H9 (cell line): Measurements from ENCODE around the gene ALOX5. TPM values are rescaled to one million over a fixed set of nuclear protein-coding genes. Genes with fewer than 3 reads are reported as not detected.

Source experiments
- DNase-seq: peaks from one replicate; pipeline ENCODE4 v3.0.0-alpha.2; 2017
- H2AFZ ChIP-seq: one replicate; pipeline ENCODE4 v1.6.1; 2013; ENCODE audit warnings: mild to moderate bottlenecking, low read length, control low read depth, moderate library complexity
- H2AK5ac ChIP-seq: 2 replicates; pipeline ENCODE4 v1.6.1; 2013; ENCODE audit warnings: low read length, control low read depth, mixed read lengths; ENCODE audit not compliant: insufficient read length
- H2BK120ac ChIP-seq: one replicate; pipeline ENCODE4 v1.6.1; 2013; ENCODE audit warnings: low read depth, mild to moderate bottlenecking, low read length, control low read depth, inconsistent platforms; ENCODE audit not compliant: poor library complexity, severe bottlenecking
- H2BK12ac ChIP-seq: 2 replicates; pipeline ENCODE4 v1.6.1; 2013; ENCODE audit warnings: low read length, control low read depth, mixed read lengths, low read depth; ENCODE audit not compliant: insufficient read length
- H2BK15ac ChIP-seq: 2 replicates; pipeline ENCODE4 v1.6.1; 2013; ENCODE audit warnings: low read depth, low read length, control low read depth
- H2BK20ac ChIP-seq: one replicate; pipeline ENCODE4 v1.6.1; 2013; ENCODE audit warnings: low read depth, mild to moderate bottlenecking, low read length, control low read depth, inconsistent platforms; ENCODE audit not compliant: poor library complexity, severe bottlenecking
- H2BK5ac ChIP-seq: 2 replicates; pipeline ENCODE4 v1.6.1; 2013; ENCODE audit warnings: low read length, control low read depth, mixed read lengths; ENCODE audit not compliant: insufficient read length
- H3K14ac ChIP-seq: 2 replicates; pipeline ENCODE4 v1.6.1; 2013; ENCODE audit warnings: low read length, control low read depth; ENCODE audit not compliant: insufficient read depth
- H3K18ac ChIP-seq: 2 replicates; pipeline ENCODE4 v1.6.1; 2013; ENCODE audit warnings: low read depth, mild to moderate bottlenecking, mixed read lengths, low read length, control low read depth; ENCODE audit not compliant: insufficient read length
- H3K23ac ChIP-seq: 2 replicates; pipeline ENCODE4 v1.6.1; 2013; ENCODE audit warnings: low read length, control low read depth, mixed read lengths, low read depth; ENCODE audit not compliant: insufficient read length
- H3K23me2 ChIP-seq: 2 replicates; pipeline ENCODE4 v1.6.1; 2013; ENCODE audit warnings: low read depth, mild to moderate bottlenecking, mixed read lengths, low read length, control low read depth; ENCODE audit not compliant: insufficient read length, poor library complexity, severe bottlenecking
- H3K27ac ChIP-seq: 2 replicates; pipeline ENCODE4 v1.5.1; 2013; ENCODE audit warnings: low read length, control low read depth, mixed read lengths, low read depth; ENCODE audit not compliant: insufficient read length
- H3K27me3 ChIP-seq: 2 replicates; pipeline ENCODE4 v1.6.1; 2013; ENCODE audit warnings: low read length, control low read depth, inconsistent platforms; ENCODE audit not compliant: insufficient read depth
- H3K4ac ChIP-seq: 2 replicates; pipeline ENCODE4 v1.6.1; 2013; ENCODE audit warnings: low read depth, mild to moderate bottlenecking, control low read depth, inconsistent platforms, low read length, moderate library complexity
- H3K4me1 ChIP-seq: 2 replicates; pipeline ENCODE4 v1.6.1; 2013; ENCODE audit warnings: low read length, control low read depth, inconsistent platforms; ENCODE audit not compliant: insufficient read depth
- H3K4me2 ChIP-seq: 2 replicates; pipeline ENCODE4 v1.6.1; 2013; ENCODE audit warnings: low read length, control low read depth, mixed read lengths; ENCODE audit not compliant: insufficient read length, insufficient read depth
- H3K56ac ChIP-seq: 2 replicates; pipeline ENCODE4 v1.6.1; 2013; ENCODE audit warnings: low read depth, mild to moderate bottlenecking, mixed read lengths, low read length, control low read depth; ENCODE audit not compliant: insufficient read length
- H3K79me1 ChIP-seq: 2 replicates; pipeline ENCODE4 v1.6.1; 2013; ENCODE audit warnings: low read depth, mild to moderate bottlenecking, moderate library complexity, low read length, control low read depth, inconsistent platforms; ENCODE audit not compliant: insufficient read depth, poor library complexity, severe bottlenecking
- H3K79me2 ChIP-seq: 2 replicates; pipeline ENCODE4 v1.6.1; 2013; ENCODE audit warnings: low read length, control low read depth, inconsistent platforms; ENCODE audit not compliant: insufficient read depth
- H3K9ac ChIP-seq: 2 replicates; pipeline ENCODE4 v1.6.1; 2013; ENCODE audit warnings: low read length, control low read depth, mixed read lengths; ENCODE audit not compliant: insufficient read length; ENCODE audit errors: extremely low read depth
- H3K9me3 ChIP-seq: one replicate; pipeline ENCODE4 v1.6.1; 2013; ENCODE audit warnings: low read depth, low read length, inconsistent platforms; ENCODE audit not compliant: control insufficient read depth
- H3T11ph ChIP-seq: one replicate; pipeline ENCODE4 v1.6.1; 2013; ENCODE audit warnings: mild to moderate bottlenecking, low read length, control low read depth, inconsistent platforms
- H4K20me1 ChIP-seq: one replicate; pipeline ENCODE4 v1.6.1; 2013; ENCODE audit not compliant: control insufficient read depth, insufficient read length, insufficient read depth
- H4K5ac ChIP-seq: 2 replicates; pipeline ENCODE4 v1.6.1; 2013; ENCODE audit warnings: low read depth, mild to moderate bottlenecking, mixed read lengths, low read length, control low read depth; ENCODE audit not compliant: insufficient read length
- H4K8ac ChIP-seq: replicated peaks from 2 replicates; pipeline ENCODE4 v1.6.1; 2013; ENCODE audit warnings: low read length, control low read depth, mixed read lengths, low read depth; ENCODE audit not compliant: insufficient read length
- H4K91ac ChIP-seq: 2 replicates; pipeline ENCODE4 v1.6.1; 2013; ENCODE audit warnings: low read depth, mild to moderate bottlenecking, moderate library complexity, mixed read lengths, low read length, control low read depth; ENCODE audit not compliant: insufficient read length
- H3K27ac Mint-ChIP-seq, 3 experiments: 2 replicates in 2 of 3; 3 replicates in 1 of 3; pipeline ENCODE4 v1.8.0; 2020 to 2021; ENCODE audit warnings: mixed read lengths in 3 of 3, mild to moderate bottlenecking in 1 of 3, moderate library complexity in 1 of 3
- H3K27me3 Mint-ChIP-seq: 2 replicates; pipeline ENCODE4 v1.8.0; 2021; ENCODE audit warnings: low read depth, mild to moderate bottlenecking, moderate library complexity, mixed read lengths
- H3K36me3 Mint-ChIP-seq, 3 experiments: 2 replicates in 2 of 3; 3 replicates in 1 of 3; pipeline ENCODE4 v1.8.0; 2020 to 2021; ENCODE audit warnings: low read depth in 3 of 3, mixed read lengths in 3 of 3; ENCODE audit not compliant: insufficient read depth in 1 of 3
- H3K4me1 Mint-ChIP-seq, 2 experiments: 2 replicates each; pipeline ENCODE4 v1.8.0; 2020; ENCODE audit warnings: mixed read lengths in 2 of 2
- H3K4me3 Mint-ChIP-seq, 2 experiments: 2 replicates in 1 of 2; 3 replicates in 1 of 2; pipeline ENCODE4 v1.8.0; 2020 to 2021; ENCODE audit warnings: mild to moderate bottlenecking in 2 of 2, mixed read lengths in 2 of 2, moderate library complexity in 1 of 2
- H3K9me3 Mint-ChIP-seq, 2 experiments: 2 replicates in 1 of 2; 3 replicates in 1 of 2; pipeline ENCODE4 v1.8.0; 2020; ENCODE audit warnings: mild to moderate bottlenecking in 2 of 2, mixed read lengths in 2 of 2, moderate library complexity in 1 of 2
- WGBS: extraction: QIAGEN DNeasy Blood & Tissue Kit; methylation state at CpG from one replicate; pipeline ENCODE4 v1.1.7; 2013; ENCODE audit warnings: missing lambda C conversion rate, low lambda C conversion rate, mixed read lengths; ENCODE audit not compliant: insufficient read length; ENCODE audit errors: extremely low coverage; 5-methylcytosine and 5-hydroxymethylcytosine counted together
- total RNA-seq: library from RNA; stranded (reverse); gene quantifications from 2 replicates; pipeline ENCODE4 v1.2.1, GENCODE V29; 2021
- TF ChIP-seq, protein P1 (sequence below): fragments of 200-600 bp; sonication (generic); conservative IDR thresholded peaks from 3 replicates; pipeline ENCODE4 v1.8.0; 2021; ENCODE audit warnings: antibody characterized with exemption, mild to moderate bottlenecking

ALOX5 gene
- total RNA-seq, 1 experiment from 2014 or later: 3.7 TPM

- Histone ChIP-seq H3K79me1 (no peaks in the 10 kb centered on the region), H3K9me3 (no peaks in the 10 kb centered on the region), H4K5ac (no peak overlapping the region), H2BK120ac (no peak overlapping the region), H2AFZ (no peak overlapping the region), H3K4me1 (peaks cover 6% of the 10 kb centered on the region; the same call in 1 of the 2 replicates), H3K23ac (no peak overlapping the region), H4K91ac (no peak overlapping the region), H3T11ph (no peak overlapping the region), H3K4ac (no peak overlapping the region), H2AK5ac (no peak overlapping the region), H3K79me2 (no peaks in the 10 kb centered on the region), H3K56ac (no peak overlapping the region), H2BK20ac (no peak overlapping the region), H4K8ac (no peak overlapping the region), H3K14ac (no peak overlapping the region), H2BK12ac (no peak overlapping the region), H3K27ac (no peak overlapping the region), H3K18ac (no peak overlapping the region), H2BK5ac (no peak overlapping the region), H3K4me2 (no peak overlapping the region), H3K27me3 (no peaks in the 10 kb centered on the region), H3K23me2 (no peaks in the 10 kb centered on the region), H3K9ac (no peak overlapping the region), H2BK15ac (no peak overlapping the region), H4K20me1 (no peaks in the 10 kb centered on the region)
- peaks cover 0 to 2% (median 2%) of the 10 kb centered on the region in 3 experiments; a peak in 2 of 7 replicates for H3K36me3 Mint-ChIP-seq
- H3K4me3 Mint-ChIP-seq: no peak overlapping the region
- TF ChIP-seq, protein P1, sequence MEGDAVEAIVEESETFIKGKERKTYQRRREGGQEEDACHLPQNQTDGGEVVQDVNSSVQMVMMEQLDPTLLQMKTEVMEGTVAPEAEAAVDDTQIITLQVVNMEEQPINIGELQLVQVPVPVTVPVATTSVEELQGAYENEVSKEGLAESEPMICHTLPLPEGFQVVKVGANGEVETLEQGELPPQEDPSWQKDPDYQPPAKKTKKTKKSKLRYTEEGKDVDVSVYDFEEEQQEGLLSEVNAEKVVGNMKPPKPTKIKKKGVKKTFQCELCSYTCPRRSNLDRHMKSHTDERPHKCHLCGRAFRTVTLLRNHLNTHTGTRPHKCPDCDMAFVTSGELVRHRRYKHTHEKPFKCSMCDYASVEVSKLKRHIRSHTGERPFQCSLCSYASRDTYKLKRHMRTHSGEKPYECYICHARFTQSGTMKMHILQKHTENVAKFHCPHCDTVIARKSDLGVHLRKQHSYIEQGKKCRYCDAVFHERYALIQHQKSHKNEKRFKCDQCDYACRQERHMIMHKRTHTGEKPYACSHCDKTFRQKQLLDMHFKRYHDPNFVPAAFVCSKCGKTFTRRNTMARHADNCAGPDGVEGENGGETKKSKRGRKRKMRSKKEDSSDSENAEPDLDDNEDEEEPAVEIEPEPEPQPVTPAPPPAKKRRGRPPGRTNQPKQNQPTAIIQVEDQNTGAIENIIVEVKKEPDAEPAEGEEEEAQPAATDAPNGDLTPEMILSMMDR: no peak
- peaks cover 6% of the 10 kb centered on the region for H3K27me3 Mint-ChIP-seq
- no CpG with 5 or more reads among the region's 6 CpGs for WGBS
- DNase-seq: no peak
- H3K4me1 Mint-ChIP-seq: peaks cover 38 to 40% of the 10 kb centered on the region in 2 experiments
- H3K27ac Mint-ChIP-seq: no peak overlapping the region; a peak in 1 of 7 replicates
- H3K9me3 Mint-ChIP-seq: peaks cover 0 to 6% of the 10 kb centered on the region in 2 experiments; a peak in 2 of 5 replicates
Measured at GRCh38 chr10:45410807-45411606, 37.0 kb downstream of the ALOX5 start.
